CD4-positive, alpha-beta T cell treated with Interleukin-17A for 4 hours (primary cell): ENCODE measurements around the gene TRERF1.

Source experiments
- DNase-seq: peaks from one replicate; pipeline ENCODE4 v3.0.0-alpha.2; 2020; ENCODE audit warnings: mixed read lengths

The TRERF1 gene

GRCh38 chr6:42175860-42176259, 275.9 kb downstream of the TRERF1 start:
- no peak for DNase-seq
